Stimulated activated naive CD8-positive, alpha-beta T cell treated with anti-CD3 and anti-CD28 coated beads, Interleukin-15, Interleukin-2, amounts not matched to agents 100 ng/mL and 50 ng/mL, for 24 hours (primary cell): ENCODE results near the gene MYH11.

ENCODE experiments used
- H3K27ac Mint-ChIP-seq: one replicate; pipeline ENCODE4 v1.8.0; 2021; ENCODE audit warnings: mild to moderate bottlenecking, mixed read lengths
- H3K27me3 Mint-ChIP-seq: one replicate; pipeline ENCODE4 v1.8.0; 2021; ENCODE audit warnings: mixed read lengths
- H3K36me3 Mint-ChIP-seq: one replicate; pipeline ENCODE4 v1.8.0; 2021; ENCODE audit warnings: low read depth, mixed read lengths
- H3K4me1 Mint-ChIP-seq: one replicate; pipeline ENCODE4 v1.8.0; 2021; ENCODE audit warnings: low read depth, mixed read lengths
- H3K4me3 Mint-ChIP-seq: one replicate; pipeline ENCODE4 v1.8.0; 2021; ENCODE audit warnings: mild to moderate bottlenecking, mixed read lengths
- H3K9me3 Mint-ChIP-seq: one replicate; pipeline ENCODE4 v1.8.0; 2021; ENCODE audit warnings: mixed read lengths

Gene MYH11

GRCh38 chr16:15856901-15857698 lies at the start of gene MYH11:
Gene MYH11, minus strand, starts transcription at chr16:15857028. Its CDS starts 18,776 bp downstream, at chr16:15838252.
- Mint-ChIP-seq H3K4me3 (peak within 1 kb of the TSS; percentile 56), H3K36me3 (no peaks in the 10 kb centered on the region), H3K27ac (no peak within 1 kb of the TSS), H3K4me1 (peaks cover 8% of the 10 kb centered on the region), H3K9me3 (no peaks in the 10 kb centered on the region), H3K27me3 (peaks cover 39% of the 10 kb centered on the region)

DNA sequence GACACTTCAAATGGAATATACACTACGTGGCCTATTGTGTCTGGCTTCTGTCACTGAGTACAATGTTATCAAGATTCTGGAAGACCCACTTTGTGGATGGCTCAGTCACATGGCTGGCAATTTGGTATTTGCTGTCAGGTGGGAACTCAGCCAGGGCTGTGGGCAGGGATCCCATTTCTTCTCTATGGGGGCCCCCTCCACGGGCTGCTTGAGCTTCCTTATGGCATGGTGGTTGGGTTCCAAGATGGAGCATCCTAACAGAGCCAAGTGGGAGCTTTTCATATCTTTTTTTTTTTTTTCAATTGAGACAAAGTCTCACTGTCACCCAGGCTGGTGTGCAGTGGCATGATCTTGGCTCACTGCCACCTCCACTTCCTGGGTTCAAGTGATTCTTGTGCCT lies 49.6 kb upstream of the MYH11 start:
- Mint-ChIP-seq H3K4me3 (no peak overlapping the region), H3K27ac (no peak overlapping the region), H3K4me1 (peaks cover 9% of the 10 kb centered on the region), H3K9me3 (peaks cover 4% of the 10 kb centered on the region), H3K36me3 (no peaks in the 10 kb centered on the region), H3K27me3 (no peaks in the 10 kb centered on the region)

GRCh38 chr16:15903960-15904359 lies 47.1 kb upstream of the MYH11 start:
- H3K27me3 Mint-ChIP-seq: no peaks in the 10 kb centered on the region
- H3K4me1 Mint-ChIP-seq: peaks cover 17% of the 10 kb centered on the region
- no peak overlapping the region for H3K4me3 Mint-ChIP-seq
- no peaks in the 10 kb centered on the region for H3K36me3 Mint-ChIP-seq
- no peak overlapping the region for H3K27ac Mint-ChIP-seq
- peaks cover 4% of the 10 kb centered on the region for H3K9me3 Mint-ChIP-seq

GRCh38 chr16:15900901-15901500 lies 44.2 kb upstream of the MYH11 start:
- Mint-ChIP-seq H3K27ac (no peak overlapping the region), H3K36me3 (no peaks in the 10 kb centered on the region), H3K4me1 (peaks cover 24% of the 10 kb centered on the region), H3K9me3 (no peaks in the 10 kb centered on the region), H3K27me3 (no peaks in the 10 kb centered on the region), H3K4me3 (no peak overlapping the region)

- Mint-ChIP-seq H3K4me1 (peaks cover 24% of the 10 kb centered on the region), H3K27me3 (no peaks in the 10 kb centered on the region), H3K27ac (no peak overlapping the region), H3K36me3 (no peaks in the 10 kb centered on the region), H3K4me3 (no peak overlapping the region), H3K9me3 (no peaks in the 10 kb centered on the region)
Measured at GRCh38 chr16:15900357-15900756, 43.5 kb upstream of the MYH11 start.

DNA sequence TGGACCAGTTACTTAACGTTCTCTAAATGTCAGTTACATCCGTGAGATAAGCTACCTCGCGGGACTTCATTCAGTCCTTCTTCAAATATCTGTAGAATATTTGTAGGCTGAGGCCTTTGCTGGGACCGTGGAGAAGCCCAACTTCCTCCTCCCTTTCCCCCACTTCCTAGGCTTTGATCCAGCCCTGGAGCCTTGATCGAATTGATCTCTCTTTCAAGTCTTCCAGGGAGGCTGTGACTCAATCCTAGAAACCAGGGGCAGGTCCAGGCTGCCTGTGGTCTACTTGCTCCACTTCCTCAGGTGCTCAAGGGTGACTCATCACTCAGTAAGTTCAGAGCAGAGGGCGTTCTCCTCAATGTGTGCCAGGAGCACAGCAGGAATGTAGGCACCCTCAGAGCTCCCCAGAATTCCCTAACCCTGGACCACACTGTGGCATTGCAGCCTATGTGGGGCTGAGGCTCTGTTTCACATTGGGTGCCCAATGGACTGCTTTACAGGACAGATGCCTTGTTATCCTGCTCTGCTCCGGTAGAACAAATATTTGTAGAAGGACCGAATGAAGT lies 42.8 kb upstream of the MYH11 start:
- Mint-ChIP-seq H3K36me3 (no peaks in the 10 kb centered on the region), H3K27me3 (no peaks in the 10 kb centered on the region), H3K27ac (no peak overlapping the region), H3K4me3 (no peak overlapping the region), H3K4me1 (peaks cover 24% of the 10 kb centered on the region), H3K9me3 (no peaks in the 10 kb centered on the region)

- no peak overlapping the region for H3K4me3 Mint-ChIP-seq
- no peak overlapping the region for H3K27ac Mint-ChIP-seq
- H3K9me3 Mint-ChIP-seq: no peaks in the 10 kb centered on the region
- peaks cover 24% of the 10 kb centered on the region for H3K4me1 Mint-ChIP-seq
- H3K36me3 Mint-ChIP-seq: no peaks in the 10 kb centered on the region
- H3K27me3 Mint-ChIP-seq: no peaks in the 10 kb centered on the region
Measured at GRCh38 chr16:15898654-15899053, 41.8 kb upstream of the MYH11 start.

- Mint-ChIP-seq H3K4me1 (peaks cover 24% of the 10 kb centered on the region), H3K4me3 (no peak overlapping the region), H3K36me3 (no peaks in the 10 kb centered on the region), H3K27me3 (no peaks in the 10 kb centered on the region), H3K9me3 (no peaks in the 10 kb centered on the region), H3K27ac (peak overlapping the region; percentile 36)
Measured at GRCh38 chr16:15897834-15898254, 41.0 kb upstream of the MYH11 start.

DNA sequence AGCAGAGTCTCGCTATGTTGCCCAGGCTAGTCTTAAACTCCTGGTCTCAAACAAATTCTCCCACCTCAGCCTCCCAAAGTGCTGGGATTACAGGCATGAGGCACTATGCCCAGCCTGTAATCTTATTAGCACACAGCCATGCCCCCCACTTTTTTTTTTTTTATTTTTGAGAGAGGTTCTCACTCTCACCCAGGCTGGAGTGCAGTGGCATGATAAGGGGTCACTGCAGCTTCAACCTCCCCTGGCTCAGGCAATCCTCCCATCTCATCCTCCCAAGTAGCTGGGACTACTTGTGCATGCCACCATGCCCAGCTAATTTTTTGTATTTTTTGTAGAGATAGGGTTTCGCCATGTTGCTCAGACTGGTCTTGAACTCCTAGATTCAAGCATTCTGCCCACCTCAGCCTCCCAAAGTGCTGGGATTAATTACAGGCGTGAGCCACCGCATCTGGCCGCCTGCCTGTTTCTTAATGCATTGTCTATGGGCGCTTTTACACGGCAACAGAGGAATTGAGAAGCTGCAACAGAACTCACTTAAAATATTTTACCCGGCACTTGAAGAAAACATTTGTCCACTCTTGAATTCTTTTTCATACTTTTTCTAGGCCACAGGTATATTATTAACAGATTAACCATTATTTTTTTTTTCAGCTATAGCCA lies 40.4 kb upstream of the MYH11 start:
- Mint-ChIP-seq H3K9me3 (no peaks in the 10 kb centered on the region), H3K27ac (peak overlapping the region; percentile 36), H3K4me3 (no peak overlapping the region), H3K36me3 (no peaks in the 10 kb centered on the region), H3K27me3 (no peaks in the 10 kb centered on the region), H3K4me1 (peaks cover 24% of the 10 kb centered on the region)

DNA sequence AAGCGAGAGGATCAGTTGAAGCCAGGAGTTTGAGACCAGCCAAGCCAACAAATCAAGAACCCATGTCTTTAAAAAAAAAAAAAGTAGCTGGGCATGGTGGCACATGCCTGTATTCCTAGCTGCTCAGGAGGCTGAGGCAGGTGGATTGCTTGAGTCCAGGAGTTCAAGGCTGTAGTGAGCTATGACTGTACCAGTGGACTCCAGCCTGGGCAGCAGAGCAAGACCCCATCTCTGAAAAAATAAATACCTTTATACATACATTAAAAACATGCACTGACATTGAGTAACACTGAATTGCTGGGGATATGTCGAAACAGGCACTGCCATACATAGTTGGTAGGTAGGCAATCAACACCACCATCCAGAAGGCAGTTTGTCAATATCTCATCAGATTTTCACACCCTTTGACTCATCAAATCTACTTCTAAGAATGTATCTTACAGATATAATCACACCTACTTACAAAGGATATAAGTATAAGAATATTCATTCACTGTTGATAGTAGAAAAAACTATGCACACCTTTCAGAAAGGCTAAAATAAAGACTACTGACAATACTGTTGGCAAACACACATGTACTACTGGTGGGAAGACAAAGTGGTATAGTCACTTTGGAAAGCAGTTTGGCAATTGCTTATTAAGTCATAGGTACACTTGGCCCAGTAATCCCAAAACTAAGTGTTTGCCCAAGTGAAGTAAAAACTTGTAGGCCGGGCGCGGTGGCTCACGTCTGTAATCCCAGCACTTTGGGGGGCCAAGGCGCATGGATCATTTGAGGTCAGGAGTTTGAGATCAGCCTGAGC lies 37.9 kb upstream of the MYH11 start:
- Mint-ChIP-seq H3K9me3 (no peaks in the 10 kb centered on the region), H3K27ac (no peak overlapping the region), H3K4me3 (no peak overlapping the region), H3K36me3 (no peaks in the 10 kb centered on the region), H3K4me1 (peaks cover 22% of the 10 kb centered on the region), H3K27me3 (no peaks in the 10 kb centered on the region)

GRCh38 chr16:15891508-15891907 lies 34.7 kb upstream of the MYH11 start:
- no peak overlapping the region for H3K27ac Mint-ChIP-seq
- no peaks in the 10 kb centered on the region for H3K27me3 Mint-ChIP-seq
- H3K36me3 Mint-ChIP-seq: peaks cover 5% of the 10 kb centered on the region
- no peaks in the 10 kb centered on the region for H3K9me3 Mint-ChIP-seq
- no peak overlapping the region for H3K4me3 Mint-ChIP-seq
- H3K4me1 Mint-ChIP-seq: peaks cover 22% of the 10 kb centered on the region

DNA sequence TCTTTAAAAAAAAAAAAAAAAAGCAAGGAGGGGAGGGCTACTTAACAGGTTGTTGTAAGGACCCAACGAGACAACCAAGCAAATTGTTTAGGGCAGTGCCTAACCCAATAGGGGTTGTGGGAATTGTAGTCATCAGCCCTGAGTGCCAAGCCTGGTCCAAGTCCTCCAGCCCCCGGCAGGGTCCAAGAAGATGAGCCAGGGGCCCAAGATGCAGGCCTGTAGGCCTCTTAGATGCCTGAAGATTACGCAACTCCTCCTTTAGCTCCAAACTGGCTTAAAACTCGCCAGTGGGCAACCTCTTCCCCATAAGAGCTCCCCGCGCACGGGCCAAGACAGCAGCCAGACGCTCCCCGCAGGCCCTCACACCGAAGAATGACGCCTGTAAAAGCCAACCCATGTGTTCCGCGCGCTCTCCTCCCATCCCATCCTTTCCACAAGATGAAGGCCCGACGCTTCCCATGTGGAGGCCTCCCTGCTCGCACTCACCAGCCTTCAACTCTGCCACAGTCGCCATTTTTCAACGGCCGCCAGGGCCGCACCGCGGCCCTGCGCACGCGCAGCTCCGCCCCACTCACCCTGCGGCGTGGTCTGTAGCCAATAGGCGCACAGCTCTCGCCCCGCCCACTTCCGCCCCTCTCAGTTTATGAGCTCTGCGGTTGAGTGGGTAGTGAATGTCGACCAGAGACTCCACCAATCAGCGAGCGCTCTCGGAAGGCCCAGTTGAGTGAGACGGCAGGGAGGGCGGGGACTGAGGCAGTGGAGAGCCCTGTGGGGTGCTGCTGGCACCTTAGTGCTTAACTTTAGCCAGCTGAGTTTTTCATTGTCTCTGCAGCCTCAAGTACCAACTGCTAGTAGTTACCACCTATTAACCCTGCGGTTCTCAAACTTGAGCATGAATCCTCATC lies 31.5 kb upstream of the MYH11 start, which contains the start of gene CEP20:
Gene CEP20, minus strand, starts transcription at position 532 of the 905 bp plus-strand sequence. Its CDS starts 18 bp downstream, at position 514.
- H3K27me3 Mint-ChIP-seq: no peaks in the 10 kb centered on the region
- no peaks in the 10 kb centered on the region for H3K9me3 Mint-ChIP-seq
- peak within 1 kb of the TSS; percentile 91 for H3K27ac Mint-ChIP-seq
- peaks cover 38% of the 10 kb centered on the region for H3K4me1 Mint-ChIP-seq
- H3K36me3 Mint-ChIP-seq: peaks cover 23% of the 10 kb centered on the region
- H3K4me3 Mint-ChIP-seq: peak within 1 kb of the TSS; percentile 89

DNA sequence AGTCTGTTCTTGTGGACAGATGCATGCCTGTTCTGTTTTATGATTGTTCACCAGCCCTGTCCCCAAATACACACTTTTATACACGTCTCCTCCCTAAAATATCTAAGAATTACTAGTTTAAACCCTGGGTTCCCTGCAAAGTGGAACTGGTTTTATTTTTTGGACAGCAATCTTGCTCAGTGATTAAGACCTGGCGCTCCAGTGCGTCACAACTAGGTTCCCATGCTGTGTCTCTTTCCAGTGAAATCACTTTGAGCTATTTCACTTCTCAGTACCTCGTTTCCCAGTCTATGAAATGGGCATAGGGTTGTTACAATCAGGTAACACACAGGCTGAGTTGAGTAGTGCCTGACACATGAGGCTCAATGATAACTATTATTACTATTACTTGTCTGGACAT lies 30.5 kb upstream of the MYH11 start:
- H3K36me3 Mint-ChIP-seq: peaks cover 27% of the 10 kb centered on the region
- peak overlapping the region; percentile 81 for H3K27ac Mint-ChIP-seq
- H3K9me3 Mint-ChIP-seq: no peaks in the 10 kb centered on the region
- H3K4me1 Mint-ChIP-seq: peaks cover 38% of the 10 kb centered on the region
- H3K4me3 Mint-ChIP-seq: peak overlapping the region; percentile 89
- H3K27me3 Mint-ChIP-seq: no peaks in the 10 kb centered on the region
